Heart left ventricle (tissue), 16 donors: Measurements from ENCODE around the gene LMTK2. TPM values are rescaled to one million over a fixed set of nuclear protein-coding genes. Genes with fewer than 3 reads are reported as not detected.

Experiments used
- ATAC-seq, 4 donors: fragments of 200-7000 bp; cut with Tn5 transposase; one replicate each; pipeline ENCODE4 v1.9.1; 2020 to 2022; ENCODE audit warnings: moderate library complexity in 4 of 4, mild to moderate bottlenecking in 3 of 4, moderate number of reproducible peaks in 1 of 4
- DNase-seq, 5 donors: peaks; one replicate each; pipeline ENCODE4 v3.0.0-alpha.2; 2020
- H3K27ac ChIP-seq, 12 donors: fragments of 200-600 bp; sonication (generic) in 4 of 12; one replicate each; pipeline versions ENCODE4 v1.5.0 to v1.8.0; 2016 to 2022; ENCODE audit warnings: mild to moderate bottlenecking in 2 of 12
- H3K27me3 ChIP-seq, 9 donors: fragments of 200-600 bp; sonication (generic) in 2 of 9; one replicate each; pipeline versions ENCODE4 v1.5.1 to v1.8.0; 2016 to 2022; ENCODE audit warnings: mild to moderate bottlenecking in 3 of 9
- H3K36me3 ChIP-seq, 9 donors: fragments of 200-600 bp; sonication (generic) in 2 of 9; one replicate each; pipeline versions ENCODE4 v1.5.0 to v1.8.0; 2018 to 2022; ENCODE audit warnings: mild to moderate bottlenecking in 2 of 9
- H3K4me1 ChIP-seq, 12 donors: fragments of 200-600 bp; sonication (generic) in 4 of 12; one replicate each; pipeline versions ENCODE4 v1.5.0 to v1.8.0; 2016 to 2022; ENCODE audit warnings: mild to moderate bottlenecking in 3 of 12
- H3K4me3 ChIP-seq, 12 donors: fragments of 200-600 bp; sonication (generic) in 4 of 12; one replicate each; pipeline versions ENCODE4 v1.5.0 to v1.8.0; 2017 to 2022; ENCODE audit warnings: mild to moderate bottlenecking in 9 of 12, moderate library complexity in 4 of 12
- H3K9me3 ChIP-seq, 12 donors: fragments of 200-600 bp; sonication (generic) in 4 of 12; one replicate each; pipeline versions ENCODE4 v1.5.0 to v1.8.0; 2016 to 2022; ENCODE audit warnings: mild to moderate bottlenecking in 1 of 12
- POLR2A ChIP-seq, 2 donors: fragments of 450-650 bp; IDR thresholded peaks; one replicate each; pipeline ENCODE4 v1.6.1; 2017; ENCODE audit warnings: antibody characterized with exemption in 2 of 2, mild to moderate bottlenecking in 2 of 2, moderate library complexity in 2 of 2
- WGBS, 4 donors: extraction: QIAGEN DNeasy Blood & Tissue Kit in 2 of 4; methylation state at CpG; one replicate each; pipeline versions ENCODE4 v1.1.5 to v1.1.7; 2013 to 2018; 5-methylcytosine and 5-hydroxymethylcytosine counted together
- intact Hi-C, 10 donors: fragments of 100-400 bp; cut with DNase I; formaldehyde crosslinking; loops; one replicate each; pipeline versions ENCODE4 v1.11.1 to v1.14.2; 2022
- polyA plus RNA-seq, 2 donors: library from polyadenylated mRNA; stranded (reverse); fragments of 200-250 nt; gene quantifications; one replicate each; pipeline ENCODE4 v1.2.3, GENCODE V29; 2013
- total RNA-seq, 9 donors: library from RNA; depleted of rRNA in 2 of 9; stranded (reverse); fragments of >200 nt in 2 of 9; fragmentation: NEBNext Ultra II Directional in 3 of 9; extraction: Animal tissue kit (Norgen Biotek cat#: 25700) in 3 of 9; gene quantifications; one replicate each; pipeline versions ENCODE4 v1.1.0 to v1.2.4, GENCODE V29; 2016 to 2023
- TF ChIP-seq, protein P1 (sequence below), 12 donors: fragments of 200-600 bp; sonication (generic) in 4 of 12; IDR thresholded peaks; one replicate each; pipeline versions ENCODE4 v1.5.0 to v1.8.0; 2018 to 2022; ENCODE audit warnings: antibody characterized with exemption in 12 of 12, mild to moderate bottlenecking in 5 of 12
- donor health status: ischemic (EF 13 %, LVEDD 7.1; RV severe dilation, severe dysfunction).
- donor health status: healthy with polysubstance abuse.
- donor health status: DM: no; HTN: yes; CAD: no.
- donor health status: DM: no; HTN: no; CAD: no.
- donor health status: ischemic (EF 25% LVEDD 6.9; RV normal size, moderate dysfunction).
- donor health status: ischemic (EF 25% LVEDD 5.7; RV mildly dilated, moderate dysfunction).
- donor health status: healthy.
- donor health status: DM: yes; HTN: yes; CAD: no.
- donor health status: ischemic (EF 35%, LVEDD 5.7; RV mildly dilated, moderate dysfunction).
- donor health status: nonischemic (EF 11% LVEDD 7.7; RV severe dilation, severe dysfunction).
- donor health status: DM: yes; HTN: yes; CAD: no.
- donor health status: PGD.
- donor health status: ischemic (EF 29% LVEDD 5.4; RV normal size, mild dysfunction).
- donor health status: nonischemic (EF 23%, LVEDD 6.1; RV moderate dilation, normal function).

The LMTK2 gene
- total and polyA plus RNA-seq, 11 donors = 6.3 to 58.3 (median 27.3) TPM

DNA sequence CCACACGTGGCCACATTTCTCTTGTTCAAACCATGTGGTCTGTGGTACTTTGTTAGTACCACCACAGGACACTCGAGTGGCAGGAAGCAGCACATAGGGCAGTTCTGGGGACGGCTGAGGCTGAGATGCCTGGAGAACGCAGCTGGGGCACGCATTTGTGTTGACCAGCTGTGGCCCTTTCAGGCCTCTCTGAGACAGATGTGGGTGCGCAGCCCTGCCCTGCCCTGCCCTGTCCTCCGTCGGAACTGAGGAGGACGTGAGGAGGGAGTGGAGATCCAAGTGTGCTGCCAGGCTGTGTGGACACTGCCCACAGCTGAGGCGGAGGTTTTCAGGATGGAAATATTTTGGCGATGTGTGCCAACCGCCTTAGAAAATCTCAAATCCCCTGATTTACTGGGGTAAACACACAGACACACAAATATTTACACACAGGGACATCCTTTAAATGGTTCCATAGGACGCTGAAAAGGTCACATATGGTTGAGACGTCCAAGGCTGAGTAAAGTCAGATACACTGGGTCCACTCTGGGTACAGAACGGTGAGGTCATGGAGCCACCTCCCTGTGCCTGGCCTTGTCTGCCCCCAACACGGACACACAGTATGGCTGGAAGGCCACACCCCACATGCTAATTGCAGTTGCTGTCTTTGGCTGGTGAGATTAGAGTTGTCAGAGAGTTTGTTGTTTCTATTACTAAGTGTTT is 119.4 kb downstream of the LMTK2 start:
- WGBS, 4 donors = 89 to 93% (median 92%) methylated on average over 13 to 16 of the region's 16 CpGs
- DNase-seq = peak in 1 of 5 donors; percentile 42
- peaks cover 0 to 92% (median 63%) of the 10 kb centered on the region in 9 donors for H3K36me3 ChIP-seq

DNA sequence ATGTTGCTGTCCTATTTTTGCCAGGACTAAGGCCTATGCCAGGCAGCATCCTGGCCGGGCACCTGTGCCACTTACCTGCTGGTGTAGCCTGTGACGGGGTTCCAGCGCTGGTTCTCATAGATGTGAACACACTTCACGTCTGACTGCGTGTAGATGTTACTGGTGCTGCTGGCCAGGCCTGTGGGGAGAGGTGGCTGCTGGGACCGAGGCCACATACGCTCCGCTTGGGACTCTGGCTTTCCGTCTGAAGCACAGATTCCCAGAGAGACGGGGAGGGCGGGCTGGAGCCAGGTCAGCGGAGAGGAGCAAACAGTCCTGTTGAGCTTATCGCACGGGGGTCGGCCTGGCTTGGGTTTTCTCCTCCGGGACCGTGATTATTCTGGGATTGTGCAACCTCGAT is 121.3 kb downstream of the LMTK2 start:
- ATAC-seq = no peak
- no peaks in the 10 kb centered on the region for H3K4me1 ChIP-seq
- TF ChIP-seq, protein P1, sequence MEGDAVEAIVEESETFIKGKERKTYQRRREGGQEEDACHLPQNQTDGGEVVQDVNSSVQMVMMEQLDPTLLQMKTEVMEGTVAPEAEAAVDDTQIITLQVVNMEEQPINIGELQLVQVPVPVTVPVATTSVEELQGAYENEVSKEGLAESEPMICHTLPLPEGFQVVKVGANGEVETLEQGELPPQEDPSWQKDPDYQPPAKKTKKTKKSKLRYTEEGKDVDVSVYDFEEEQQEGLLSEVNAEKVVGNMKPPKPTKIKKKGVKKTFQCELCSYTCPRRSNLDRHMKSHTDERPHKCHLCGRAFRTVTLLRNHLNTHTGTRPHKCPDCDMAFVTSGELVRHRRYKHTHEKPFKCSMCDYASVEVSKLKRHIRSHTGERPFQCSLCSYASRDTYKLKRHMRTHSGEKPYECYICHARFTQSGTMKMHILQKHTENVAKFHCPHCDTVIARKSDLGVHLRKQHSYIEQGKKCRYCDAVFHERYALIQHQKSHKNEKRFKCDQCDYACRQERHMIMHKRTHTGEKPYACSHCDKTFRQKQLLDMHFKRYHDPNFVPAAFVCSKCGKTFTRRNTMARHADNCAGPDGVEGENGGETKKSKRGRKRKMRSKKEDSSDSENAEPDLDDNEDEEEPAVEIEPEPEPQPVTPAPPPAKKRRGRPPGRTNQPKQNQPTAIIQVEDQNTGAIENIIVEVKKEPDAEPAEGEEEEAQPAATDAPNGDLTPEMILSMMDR (IDR thresholded peaks at IDR 0.05) = no peak
- peaks cover 0 to 89% (median 58%) of the 10 kb centered on the region in 9 donors for H3K36me3 ChIP-seq
- H3K9me3 ChIP-seq = no peaks in the 10 kb centered on the region
- no peak overlapping the region for H3K4me3 ChIP-seq
- H3K27me3 ChIP-seq = no peaks in the 10 kb centered on the region
- intact Hi-C loops = no loop called here
- WGBS, 4 donors = 81 to 85% (median 84%) methylated on average over 18 of the region's 18 CpGs
- no peak overlapping the region for H3K27ac ChIP-seq
- peak in 1 of 5 donors; percentile 62 for DNase-seq

More for the DNA sequence above, 119.4 kb downstream of the LMTK2 start:
- no peak for ATAC-seq
- TF ChIP-seq POLR2A (IDR thresholded peaks at IDR 0.05) = no peak
- no peak overlapping the region for H3K4me3 ChIP-seq
- H3K27ac ChIP-seq = no peak overlapping the region
- no peaks in the 10 kb centered on the region for H3K4me1 ChIP-seq
- intact Hi-C loops = no loop called here
- no peaks in the 10 kb centered on the region for H3K27me3 ChIP-seq
- H3K9me3 ChIP-seq = no peaks in the 10 kb centered on the region

DNA sequence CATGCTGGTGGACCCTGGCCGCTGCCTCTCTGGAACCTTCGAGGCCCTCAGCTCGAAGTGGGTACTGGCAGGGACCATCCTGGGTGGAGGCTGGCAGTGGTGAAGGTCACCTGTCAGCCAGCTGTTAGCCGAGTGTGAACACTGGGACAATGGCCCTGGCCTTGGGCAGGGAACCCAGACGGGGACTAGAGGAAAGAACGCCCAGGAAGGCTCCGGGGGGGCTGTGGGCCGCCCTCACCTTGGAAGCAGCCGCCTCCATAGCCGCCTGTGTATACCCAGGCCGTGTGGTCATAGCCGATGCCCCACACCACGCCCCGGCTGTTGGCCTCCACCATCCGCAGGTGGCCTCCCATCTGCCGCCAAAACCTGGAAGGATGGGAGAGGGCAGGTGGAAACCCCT is 122.1 kb downstream of the LMTK2 start:
- Histone ChIP-seq H3K27me3 (no peaks in the 10 kb centered on the region), H3K4me3 (no peak overlapping the region), H3K36me3 (peaks cover 0 to 93% (median 51%) of the 10 kb centered on the region in 9 donors), H3K27ac (no peak overlapping the region), H3K4me1 (no peaks in the 10 kb centered on the region), H3K9me3 (no peaks in the 10 kb centered on the region)
- no peak for ATAC-seq
- intact Hi-C loops = no loop called here
- DNase-seq = peak in 1 of 5 donors; percentile 33
- WGBS, 4 donors = 90 to 97% (median 93%) methylated on average over 9 to 16 of the region's 16 CpGs
- TF ChIP-seq, protein P1 (IDR thresholded peaks at IDR 0.05) = no peak
- TF ChIP-seq POLR2A (IDR thresholded peaks at IDR 0.05) = no peak

DNA sequence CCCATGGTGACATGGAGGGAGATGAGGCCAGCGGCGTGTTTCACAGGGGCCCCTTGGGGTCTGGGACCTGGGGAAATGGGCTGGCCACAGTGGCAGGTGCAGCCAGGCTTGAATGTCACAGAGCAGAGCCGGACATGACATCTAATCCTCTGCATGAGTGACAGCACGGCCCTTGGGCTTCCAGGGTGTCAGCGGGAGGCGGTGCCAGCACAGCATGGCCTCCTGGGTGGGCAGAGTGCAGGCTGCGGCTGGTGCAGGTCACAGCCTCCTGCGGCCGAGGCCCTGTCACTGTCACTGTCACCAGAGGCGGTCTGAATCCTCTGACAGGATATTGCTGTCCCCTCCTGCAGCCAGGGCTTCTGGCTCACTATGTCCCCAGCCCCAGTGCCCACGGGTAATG is 122.8 kb downstream of the LMTK2 start:
- H3K9me3 ChIP-seq = no peaks in the 10 kb centered on the region
- H3K4me3 ChIP-seq = no peak overlapping the region
- 88 to 94% (median 90%) methylated on average over 5 to 11 of the region's 11 CpGs for WGBS, 4 donors
- H3K27me3 ChIP-seq = no peaks in the 10 kb centered on the region
- H3K4me1 ChIP-seq = no peaks in the 10 kb centered on the region
- DNase-seq = peak in 1 of 5 donors; percentile 34
- TF ChIP-seq POLR2A (IDR thresholded peaks at IDR 0.05) = no peak
- TF ChIP-seq, protein P1 (IDR thresholded peaks at IDR 0.05) = no peak
- H3K36me3 ChIP-seq = peaks cover 0 to 93% (median 54%) of the 10 kb centered on the region in 9 donors
- intact Hi-C loops = no loop called here
- no peak overlapping the region for H3K27ac ChIP-seq
- no peak for ATAC-seq
